Gastroesophageal sphincter (tissue), 4 donors: Measurements from ENCODE around the gene SLIT3. TPM values are rescaled to one million over a fixed set of nuclear protein-coding genes. Genes with fewer than 3 reads are reported as not detected.

ENCODE experiments used
- ATAC-seq: fragments of 150-250 bp; one replicate; pipeline ENCODE4 v1.9.1; 2016; ENCODE audit warnings: mild to moderate bottlenecking, moderate library complexity
- H3K27ac ChIP-seq, 4 donors: fragments of 200-600 bp; sonication (generic) in 3 of 4; 1 replicate in 3 of 4; 2 replicates in 1 of 4; pipeline ENCODE4 v1.5.1; 2016 to 2019
- H3K27me3 ChIP-seq: fragments of 200-600 bp; sonication (generic); one replicate; pipeline ENCODE4 v1.5.1; 2019
- H3K36me3 ChIP-seq, 2 donors: fragments of 200-600 bp; sonication (generic); one replicate each; pipeline ENCODE4 v1.5.1; 2019; ENCODE audit warnings: control low read depth in 1 of 2
- H3K4me1 ChIP-seq, 3 donors: fragments of 200-600 bp; sonication (generic); 1 replicate in 2 of 3; 2 replicates in 1 of 3; pipeline ENCODE4 v1.5.1; 2016 to 2019; ENCODE audit warnings: control low read depth in 2 of 3
- H3K4me3 ChIP-seq, 2 donors: fragments of 200-600 bp; sonication (generic); one replicate each; pipeline ENCODE4 v1.5.1; 2019; ENCODE audit warnings: mild to moderate bottlenecking in 1 of 2, moderate library complexity in 1 of 2
- H3K9me3 ChIP-seq, 3 donors: fragments of 200-600 bp; sonication (generic); one replicate each; pipeline ENCODE4 v1.5.1; 2017 to 2019; ENCODE audit warnings: control low read depth in 2 of 3
- EP300 ChIP-seq: sonication (generic); formaldehyde crosslinking; IDR thresholded peaks from one replicate; pipeline ENCODE4 v1.6.1; 2017; ENCODE audit warnings: antibody characterized with exemption, mild to moderate bottlenecking
- POLR2A ChIP-seq, 2 donors: fragments of 450-650 bp; IDR thresholded peaks; one replicate each; pipeline ENCODE4 v1.6.1; 2017; ENCODE audit warnings: antibody characterized with exemption in 2 of 2, mild to moderate bottlenecking in 2 of 2, moderate library complexity in 1 of 2
- POLR2AphosphoS5 ChIP-seq: sonication (generic); formaldehyde crosslinking; IDR thresholded peaks from one replicate; pipeline ENCODE4 v1.6.1; 2017; ENCODE audit warnings: antibody characterized with exemption
- WGBS, 2 donors: methylation state at CpG; one replicate each; pipeline ENCODE4 v1.1.5; 2018; ENCODE audit warnings: low coverage in 1 of 2; 5-methylcytosine and 5-hydroxymethylcytosine counted together
- total RNA-seq, 4 donors: library from RNA; depleted of rRNA; stranded (reverse); fragments of >200 nt; gene quantifications; one replicate each; pipeline ENCODE4 v1.1.0, GENCODE V29; 2016
- TF ChIP-seq, protein P1 (sequence below), 4 experiments: fragments of 200-600 bp in 2 of 4; fragments of 450-650 bp in 2 of 4; sonication (generic) in 1 of 4; IDR thresholded peaks; one replicate each; pipeline ENCODE4 v1.5.1; 2017 to 2019; ENCODE audit warnings: antibody characterized with exemption in 4 of 4, mild to moderate bottlenecking in 2 of 4, moderate library complexity in 2 of 4

Gene SLIT3
- total RNA-seq, 4 donors from 2014 or later = 29.6 to 76.3 (median 31.1) TPM

DNA sequence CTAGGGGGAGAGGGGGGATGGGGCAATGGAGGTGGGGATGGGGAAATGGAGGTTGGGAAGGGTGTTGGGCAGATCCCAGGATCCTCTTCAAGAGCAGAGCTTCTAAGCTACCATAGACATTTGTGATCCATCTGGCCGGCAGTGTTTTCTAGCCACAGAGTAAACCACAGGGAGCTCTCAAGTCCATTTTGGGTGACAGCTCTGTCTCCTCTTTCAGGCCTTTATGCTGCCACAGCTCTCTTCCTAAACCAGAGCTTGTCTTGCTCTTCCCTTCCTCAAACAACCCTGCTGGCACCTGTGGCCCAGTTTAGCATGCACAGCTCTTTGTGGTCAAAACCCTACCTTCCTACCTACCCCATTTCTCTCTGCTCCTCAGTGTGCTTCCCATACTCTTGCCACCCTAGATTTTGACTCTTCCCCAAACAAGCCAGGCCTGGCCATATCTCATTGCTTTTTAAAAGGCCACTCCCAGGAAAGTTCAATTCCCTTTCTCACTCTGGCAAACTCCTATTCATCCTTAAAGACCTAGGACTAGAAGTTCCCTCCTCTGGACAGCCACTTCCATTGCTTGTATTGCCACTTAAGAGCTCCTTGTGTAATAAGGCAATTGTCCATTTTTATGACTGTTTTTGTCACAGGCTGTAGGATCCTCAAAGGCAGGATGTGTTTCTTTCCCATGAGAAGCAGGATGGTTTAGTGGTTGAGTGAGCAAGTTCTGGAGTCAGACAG lies 637.5 kb downstream of the SLIT3 start:
- WGBS, 2 donors = 78% methylated on average over 1 of the region's 1 CpG; no CpG with 5 or more reads in 1 of the 2 donors
- ATAC-seq = no peak

DNA sequence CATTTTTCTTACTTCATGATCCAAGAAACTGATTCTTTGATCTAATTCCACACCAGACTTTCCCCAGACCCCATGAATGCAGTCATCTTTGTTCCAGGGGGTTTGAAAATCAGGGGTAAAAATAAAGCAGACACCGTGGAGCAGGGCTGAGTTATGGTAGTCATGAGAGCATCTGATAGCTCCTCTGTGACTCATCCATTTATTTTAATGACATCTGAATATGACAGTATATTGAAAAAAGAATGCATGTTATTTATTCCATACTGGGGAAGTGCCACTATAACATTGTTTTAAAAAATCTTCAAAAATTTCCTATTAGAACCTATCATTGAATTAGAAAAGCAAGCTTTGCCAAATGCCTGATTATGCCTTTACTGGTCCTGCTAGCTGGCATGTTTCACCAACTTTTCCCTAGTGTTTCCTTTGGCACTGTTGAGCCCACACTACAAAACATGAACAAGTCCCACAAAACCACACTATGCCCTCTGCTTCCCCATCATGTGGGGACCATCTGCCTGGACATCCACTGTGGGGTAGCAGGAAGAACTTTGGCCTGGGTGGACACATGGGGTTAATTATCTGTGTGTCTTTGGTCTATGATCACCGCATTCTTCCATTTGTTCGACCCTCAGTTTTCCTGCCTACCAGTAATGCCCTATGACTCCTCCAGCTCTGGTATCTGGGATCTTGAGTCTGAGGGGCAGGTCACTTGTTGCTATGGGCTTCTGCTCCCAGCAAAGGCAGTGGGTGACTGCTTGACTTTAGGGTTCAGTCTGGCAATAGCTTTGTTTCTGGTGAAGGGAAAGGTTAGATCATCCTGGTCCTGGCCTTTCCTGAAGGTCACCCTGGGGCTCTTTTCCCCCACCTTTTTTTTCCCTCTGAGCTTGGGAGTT lies 639.1 kb downstream of the SLIT3 start:
- WGBS, 2 donors = 78 to 86% methylated on average over 3 of the region's 3 CpGs
- H3K27me3 ChIP-seq = no peaks in the 10 kb centered on the region
- TF ChIP-seq, protein P1, sequence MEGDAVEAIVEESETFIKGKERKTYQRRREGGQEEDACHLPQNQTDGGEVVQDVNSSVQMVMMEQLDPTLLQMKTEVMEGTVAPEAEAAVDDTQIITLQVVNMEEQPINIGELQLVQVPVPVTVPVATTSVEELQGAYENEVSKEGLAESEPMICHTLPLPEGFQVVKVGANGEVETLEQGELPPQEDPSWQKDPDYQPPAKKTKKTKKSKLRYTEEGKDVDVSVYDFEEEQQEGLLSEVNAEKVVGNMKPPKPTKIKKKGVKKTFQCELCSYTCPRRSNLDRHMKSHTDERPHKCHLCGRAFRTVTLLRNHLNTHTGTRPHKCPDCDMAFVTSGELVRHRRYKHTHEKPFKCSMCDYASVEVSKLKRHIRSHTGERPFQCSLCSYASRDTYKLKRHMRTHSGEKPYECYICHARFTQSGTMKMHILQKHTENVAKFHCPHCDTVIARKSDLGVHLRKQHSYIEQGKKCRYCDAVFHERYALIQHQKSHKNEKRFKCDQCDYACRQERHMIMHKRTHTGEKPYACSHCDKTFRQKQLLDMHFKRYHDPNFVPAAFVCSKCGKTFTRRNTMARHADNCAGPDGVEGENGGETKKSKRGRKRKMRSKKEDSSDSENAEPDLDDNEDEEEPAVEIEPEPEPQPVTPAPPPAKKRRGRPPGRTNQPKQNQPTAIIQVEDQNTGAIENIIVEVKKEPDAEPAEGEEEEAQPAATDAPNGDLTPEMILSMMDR (IDR thresholded peaks at IDR 0.05) = no peak
- TF ChIP-seq POLR2A (IDR thresholded peaks at IDR 0.05) (no peak), EP300 (no peak), POLR2AphosphoS5 (no peak)
- H3K4me1 ChIP-seq = peaks cover 0 to 1% (median 0%) of the 10 kb centered on the region in 3 donors
- H3K4me3 ChIP-seq = no peak overlapping the region
- no peak overlapping the region for H3K27ac ChIP-seq
- H3K36me3 ChIP-seq = peaks cover 0 to 34% of the 10 kb centered on the region in 2 donors
- no peaks in the 10 kb centered on the region for H3K9me3 ChIP-seq
- no peak for ATAC-seq

More for the DNA sequence above, 637.5 kb downstream of the SLIT3 start:
- no peaks in the 10 kb centered on the region for H3K4me1 ChIP-seq
- H3K27ac ChIP-seq = no peak overlapping the region
- no peaks in the 10 kb centered on the region for H3K27me3 ChIP-seq
- no peak for TF ChIP-seq EP300
- TF ChIP-seq POLR2A (IDR thresholded peaks at IDR 0.05) = no peak
- TF ChIP-seq, protein P1 (IDR thresholded peaks at IDR 0.05) = no peak
- no peak for TF ChIP-seq POLR2AphosphoS5
- H3K4me3 ChIP-seq = no peak overlapping the region
- no peaks in the 10 kb centered on the region for H3K9me3 ChIP-seq
- H3K36me3 ChIP-seq = peaks cover 0 to 50% of the 10 kb centered on the region in 2 donors

DNA sequence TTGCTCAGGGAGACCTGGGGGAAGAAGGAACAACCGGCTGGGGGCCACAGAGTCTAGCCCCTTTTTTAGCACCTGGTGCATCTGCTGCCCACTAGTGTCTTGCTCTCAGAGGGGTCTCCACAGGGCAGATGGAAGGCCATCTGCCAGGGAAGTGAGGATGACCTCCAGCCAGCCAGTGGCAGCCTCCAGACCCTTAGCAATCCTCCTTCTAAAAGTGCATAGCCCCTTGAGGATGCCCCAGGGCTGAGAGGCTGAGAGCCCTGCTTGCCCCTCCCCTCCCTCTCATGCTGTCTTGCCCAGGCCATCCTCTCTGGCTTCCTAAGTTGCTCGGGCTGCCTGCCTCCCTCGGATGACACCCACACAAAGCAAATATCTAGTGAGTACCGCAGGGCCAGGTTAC lies 640.2 kb downstream of the SLIT3 start:
- Histone ChIP-seq H3K4me1 (peaks cover 0 to 12% (median 0%) of the 10 kb centered on the region in 3 donors), H3K36me3 (peaks cover 0 to 27% of the 10 kb centered on the region in 2 donors), H3K9me3 (no peaks in the 10 kb centered on the region), H3K4me3 (no peak overlapping the region), H3K27ac (no peak overlapping the region), H3K27me3 (no peaks in the 10 kb centered on the region)
- no peak for ATAC-seq
- 73% methylated on average over 4 of the region's 4 CpGs; no CpG with 5 or more reads in 1 of the 2 donors for WGBS, 2 donors
- TF ChIP-seq, protein P1 (IDR thresholded peaks at IDR 0.05) = no peak
- no peak for TF ChIP-seq POLR2AphosphoS5
- TF ChIP-seq POLR2A (IDR thresholded peaks at IDR 0.05) = no peak
- TF ChIP-seq EP300 = no peak

DNA sequence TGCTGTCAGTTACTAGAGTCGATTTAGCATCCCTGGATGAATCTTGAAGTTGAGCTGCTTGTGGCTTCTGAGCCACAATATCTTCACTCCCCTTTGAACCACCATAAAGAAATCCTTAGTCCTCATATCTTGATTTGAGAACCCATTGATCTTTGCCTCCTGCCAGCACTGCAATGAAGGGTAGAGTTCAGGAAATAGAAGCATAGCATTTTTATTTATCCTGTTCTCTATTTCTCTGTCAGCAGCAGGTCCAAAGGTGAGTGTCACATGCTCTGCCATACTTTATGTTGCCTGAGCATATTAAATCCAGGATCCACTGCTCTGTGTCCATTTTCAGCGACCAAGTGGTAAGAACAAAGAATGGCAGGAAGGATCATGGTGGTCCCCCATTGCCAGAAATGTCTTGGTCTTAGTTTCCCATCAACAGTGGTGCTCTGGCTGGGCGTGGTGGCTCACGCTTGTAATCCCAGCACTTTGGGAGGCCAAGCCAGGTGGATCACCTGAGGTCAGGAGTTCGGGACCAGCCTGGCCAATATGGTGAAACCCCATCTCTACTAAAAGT lies 641.6 kb downstream of the SLIT3 start:
- Histone ChIP-seq H3K27me3 (no peaks in the 10 kb centered on the region), H3K27ac (no peak overlapping the region), H3K36me3 (peaks cover 0 to 19% of the 10 kb centered on the region in 2 donors), H3K9me3 (no peaks in the 10 kb centered on the region), H3K4me3 (no peak overlapping the region), H3K4me1 (peaks cover 0 to 15% (median 0%) of the 10 kb centered on the region in 3 donors)
- TF ChIP-seq EP300 (no peak), POLR2A (IDR thresholded peaks at IDR 0.05) (no peak), POLR2AphosphoS5 (no peak)
- TF ChIP-seq, protein P1 (IDR thresholded peaks at IDR 0.05) = no peak
- whole genome bisulfite sequencing, 2 donors = 100% methylated on average over 2 of the region's 5 CpGs; no CpG with 5 or more reads in 1 of the 2 donors
- ATAC-seq = no peak
